Adrenal gland (tissue), 5 donors: Measurements from ENCODE around the gene PRADC1.

Source experiments
- POLR2A ChIP-seq, 2 donors: fragments of 450-650 bp; IDR thresholded peaks; one replicate each; pipeline ENCODE4 v1.6.1; 2017; ENCODE audit warnings: antibody characterized with exemption in 2 of 2, mild to moderate bottlenecking in 2 of 2, moderate library complexity in 1 of 2
- TF ChIP-seq, protein P1 (sequence below), 6 experiments: fragments of 450-650 bp in 4 of 6; fragments of 200-600 bp in 2 of 6; sonication (generic) in 1 of 6; IDR thresholded peaks; 1 replicate in 5 of 6; 2 replicates in 1 of 6; pipeline versions ENCODE4 v1.5.1 to v1.8.0; 2016 to 2021; ENCODE audit warnings: antibody characterized with exemption in 6 of 6, mild to moderate bottlenecking in 2 of 6, moderate library complexity in 1 of 6
- donor health status: DM: no; HTN: no; CAD: no.

DNA sequence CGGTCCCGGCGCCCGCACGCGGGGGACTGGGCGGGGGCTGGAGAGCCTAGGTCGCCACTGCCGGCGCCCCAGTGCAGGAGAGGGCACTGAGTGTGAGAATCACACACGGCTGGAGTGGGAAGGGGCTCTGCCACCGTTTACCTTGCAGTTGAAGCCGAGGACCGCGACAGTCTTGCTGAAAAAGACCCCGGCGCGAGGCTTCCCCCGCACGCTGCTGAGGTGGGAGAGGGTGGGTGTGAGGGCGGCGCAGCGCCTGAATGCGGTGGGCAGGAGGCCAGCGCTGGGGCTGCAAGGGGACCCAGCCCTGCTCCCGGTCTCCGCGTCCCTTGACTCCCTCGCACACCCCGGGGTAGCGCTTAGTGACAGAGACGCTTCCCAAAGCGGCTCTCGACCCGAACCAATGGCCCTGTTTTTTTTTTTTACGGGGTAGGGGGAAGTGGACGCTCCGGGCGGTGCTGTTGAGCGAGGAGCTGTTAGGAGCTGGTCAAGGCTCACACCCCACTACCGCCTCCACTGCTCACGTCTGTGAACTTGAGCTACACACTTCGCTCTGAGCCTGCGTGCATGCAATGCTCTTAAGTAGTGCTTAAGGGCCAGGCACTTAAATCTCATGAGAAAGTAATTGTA is 29.9 kb downstream of the PRADC1 start:
- TF ChIP-seq, protein P1, sequence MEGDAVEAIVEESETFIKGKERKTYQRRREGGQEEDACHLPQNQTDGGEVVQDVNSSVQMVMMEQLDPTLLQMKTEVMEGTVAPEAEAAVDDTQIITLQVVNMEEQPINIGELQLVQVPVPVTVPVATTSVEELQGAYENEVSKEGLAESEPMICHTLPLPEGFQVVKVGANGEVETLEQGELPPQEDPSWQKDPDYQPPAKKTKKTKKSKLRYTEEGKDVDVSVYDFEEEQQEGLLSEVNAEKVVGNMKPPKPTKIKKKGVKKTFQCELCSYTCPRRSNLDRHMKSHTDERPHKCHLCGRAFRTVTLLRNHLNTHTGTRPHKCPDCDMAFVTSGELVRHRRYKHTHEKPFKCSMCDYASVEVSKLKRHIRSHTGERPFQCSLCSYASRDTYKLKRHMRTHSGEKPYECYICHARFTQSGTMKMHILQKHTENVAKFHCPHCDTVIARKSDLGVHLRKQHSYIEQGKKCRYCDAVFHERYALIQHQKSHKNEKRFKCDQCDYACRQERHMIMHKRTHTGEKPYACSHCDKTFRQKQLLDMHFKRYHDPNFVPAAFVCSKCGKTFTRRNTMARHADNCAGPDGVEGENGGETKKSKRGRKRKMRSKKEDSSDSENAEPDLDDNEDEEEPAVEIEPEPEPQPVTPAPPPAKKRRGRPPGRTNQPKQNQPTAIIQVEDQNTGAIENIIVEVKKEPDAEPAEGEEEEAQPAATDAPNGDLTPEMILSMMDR (IDR thresholded peaks at IDR 0.05) = no peak
- no peak for TF ChIP-seq POLR2A (IDR thresholded peaks at IDR 0.05)
